HG03520 (cell line): ENCODE measurements around the gene C3orf20.
"Not testable (repeated sequence)": the region's sequence is repeated elsewhere in the genome, so short reads cannot be mapped to it uniquely, and the experiment has no call there.

Source experiments
- ATAC-seq: cut with Tn5 transposase; IDR thresholded peaks from one replicate; pipeline ENCODE4 v1.9.1; 2021; ENCODE audit warnings: mild to moderate bottlenecking, moderate library complexity; ENCODE audit not compliant: unreplicated experiment

C3orf20 gene

DNA sequence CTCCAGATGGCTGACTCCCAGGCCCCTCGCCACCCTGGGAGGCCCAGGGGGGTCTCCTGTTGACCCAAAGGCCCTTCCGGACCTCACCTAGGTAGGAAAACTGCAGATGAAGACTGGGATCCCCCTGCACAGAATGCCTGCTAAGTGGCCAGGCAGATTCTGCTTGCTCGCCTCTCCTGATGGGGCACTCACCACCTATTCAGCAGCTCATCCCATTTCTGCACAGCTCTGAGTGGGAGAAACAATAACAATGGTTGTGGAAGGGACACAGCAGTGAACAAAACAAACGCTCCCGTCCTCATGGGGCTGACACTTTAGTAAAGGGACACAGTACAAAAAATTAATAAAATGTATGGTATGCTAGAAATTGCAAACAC, 118.9 kb downstream of the C3orf20 start:
- no peak for ATAC-seq

DNA sequence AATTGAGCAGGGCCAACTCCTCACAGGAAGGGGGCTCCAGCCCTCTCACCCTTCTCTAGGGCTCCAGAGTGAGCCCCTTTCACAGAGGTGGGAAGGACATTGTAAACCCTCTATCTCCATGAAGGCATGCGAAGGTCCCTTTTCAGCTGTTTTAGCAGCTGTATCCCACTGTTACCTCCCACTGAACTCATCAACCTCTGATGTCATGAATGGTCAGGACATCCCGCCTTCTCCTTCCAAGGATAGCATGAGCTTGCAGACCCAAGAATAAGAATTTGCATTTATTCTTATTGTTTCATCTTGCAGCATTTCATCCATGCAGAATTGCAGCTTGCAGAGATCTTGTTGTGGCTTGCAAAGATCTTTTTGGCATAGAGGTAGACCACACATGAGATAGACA, 119.5 kb downstream of the C3orf20 start:
- ATAC-seq, result no peak

DNA sequence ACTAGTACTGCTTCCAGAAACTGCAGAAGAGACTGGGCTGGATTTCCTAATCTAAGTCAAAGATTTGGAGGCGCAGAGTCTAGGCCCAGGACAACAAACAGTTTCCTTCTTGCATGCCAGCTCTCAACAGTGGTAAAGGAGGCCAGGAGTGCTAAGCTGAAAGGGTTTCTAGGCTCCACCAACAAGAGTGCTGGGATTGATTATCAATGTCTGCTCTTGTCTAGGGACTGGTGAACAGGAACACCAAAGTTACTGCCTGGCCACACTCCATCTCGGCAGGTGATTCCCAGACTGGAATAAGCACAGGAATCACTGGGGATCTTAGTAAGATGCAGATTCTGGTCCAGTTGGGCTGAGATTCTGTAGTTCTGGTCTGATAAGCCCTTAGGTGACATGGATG, 121.1 kb downstream of the C3orf20 start:
- no peak for ATAC-seq

- ATAC-seq, result no peak
These were observed 121.6 kb downstream of the C3orf20 start for GRCh38 chr3:14796403-14797077.

DNA sequence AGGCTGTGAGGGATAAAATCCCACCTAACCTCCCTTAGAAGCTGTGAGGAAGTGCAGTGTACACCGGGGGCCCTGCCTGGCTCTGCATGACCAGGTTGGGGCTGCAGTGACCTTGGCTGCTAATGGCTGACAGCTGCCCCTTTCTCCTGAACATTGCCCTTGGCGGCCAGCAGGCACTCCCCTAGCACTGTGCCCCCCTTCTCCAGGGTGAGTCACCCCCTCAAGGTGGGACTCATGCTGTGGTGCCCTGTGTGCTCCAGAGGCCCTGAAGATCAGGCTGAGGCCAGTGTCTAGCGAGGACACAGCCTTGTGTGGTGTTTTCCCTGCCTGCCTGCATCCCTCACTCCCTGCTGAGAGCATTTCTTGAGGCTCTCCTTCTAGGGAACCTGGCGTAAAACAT, 122.8 kb downstream of the C3orf20 start:
- no peak for ATAC-seq

DNA sequence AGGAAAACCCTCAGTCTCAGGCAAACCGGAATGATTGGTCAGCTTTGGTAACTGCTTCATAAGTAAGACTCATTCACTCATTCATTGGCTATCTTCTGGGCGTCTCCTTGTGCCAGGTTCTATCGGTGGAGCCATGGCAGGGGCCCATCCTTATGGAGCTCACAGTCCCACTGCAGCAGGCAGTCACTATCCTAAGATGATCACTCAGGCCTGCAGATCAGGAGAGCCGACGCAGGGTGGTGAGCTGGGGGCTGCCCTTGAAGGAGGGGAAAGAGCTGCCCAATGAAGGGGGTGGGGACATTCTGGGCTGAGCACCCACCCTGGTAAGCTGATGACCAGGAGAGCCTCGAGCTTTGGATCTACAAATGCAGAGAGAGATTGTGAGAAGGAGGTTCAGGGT, 123.3 kb downstream of the C3orf20 start:
- ATAC-seq, result no peak

DNA sequence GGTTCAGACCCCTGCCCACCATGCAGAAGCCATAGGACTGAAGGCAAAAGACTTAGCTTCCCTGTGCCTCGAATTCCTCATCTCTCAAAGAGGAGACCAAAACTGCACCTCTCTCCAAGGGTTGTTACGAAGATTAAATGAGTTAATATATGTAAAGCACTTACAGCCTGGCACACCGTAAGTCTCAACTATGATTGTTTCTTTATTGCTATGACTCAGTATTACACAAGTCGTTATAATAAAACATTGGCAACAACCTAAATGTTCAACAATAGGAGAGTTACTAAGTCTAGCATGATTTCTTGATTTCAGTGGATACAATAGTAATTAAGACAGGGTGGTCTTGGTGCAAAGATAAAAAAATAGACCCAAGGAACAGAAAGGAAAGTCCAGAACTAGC, 124.2 kb downstream of the C3orf20 start:
- no peak for ATAC-seq

- no peak for ATAC-seq
These were observed 126.1 kb downstream of the C3orf20 start for GRCh38 chr3:14801031-14801430.

DNA sequence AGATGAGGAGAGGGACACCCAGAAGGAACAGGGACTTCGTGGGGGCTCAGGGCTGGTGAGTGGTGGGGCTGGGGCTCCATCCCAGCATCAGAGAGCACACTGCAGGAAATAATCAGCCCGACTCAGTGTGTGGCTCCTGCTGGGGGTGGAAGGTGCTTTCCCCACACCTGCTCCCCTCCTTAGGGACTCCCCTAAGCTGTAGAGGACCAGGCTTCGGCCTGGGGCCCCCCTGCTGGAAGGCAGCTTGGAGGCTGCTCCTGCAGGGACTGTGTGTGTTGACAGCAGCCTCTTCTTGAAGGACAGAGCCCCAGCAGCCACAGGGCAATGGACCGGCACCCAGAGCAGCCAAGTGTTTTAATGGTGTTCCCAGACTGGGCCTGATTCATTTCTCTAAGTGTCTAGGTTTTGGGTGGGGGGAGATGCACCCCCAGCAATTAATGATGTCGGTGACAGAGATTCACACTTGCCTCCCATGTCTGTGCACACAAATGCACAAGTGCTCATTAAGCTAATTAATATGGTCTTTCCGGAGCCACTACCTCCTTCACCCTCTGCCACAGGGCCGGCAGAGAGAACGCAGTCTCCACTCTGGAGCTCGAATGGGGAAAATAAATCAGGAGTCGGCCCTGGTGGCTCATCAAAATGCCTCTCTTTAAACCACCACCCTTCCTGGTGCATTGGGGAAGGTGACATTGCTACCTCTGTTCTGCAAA, 126.9 kb downstream of the C3orf20 start:
- ATAC-seq, result no peak

DNA sequence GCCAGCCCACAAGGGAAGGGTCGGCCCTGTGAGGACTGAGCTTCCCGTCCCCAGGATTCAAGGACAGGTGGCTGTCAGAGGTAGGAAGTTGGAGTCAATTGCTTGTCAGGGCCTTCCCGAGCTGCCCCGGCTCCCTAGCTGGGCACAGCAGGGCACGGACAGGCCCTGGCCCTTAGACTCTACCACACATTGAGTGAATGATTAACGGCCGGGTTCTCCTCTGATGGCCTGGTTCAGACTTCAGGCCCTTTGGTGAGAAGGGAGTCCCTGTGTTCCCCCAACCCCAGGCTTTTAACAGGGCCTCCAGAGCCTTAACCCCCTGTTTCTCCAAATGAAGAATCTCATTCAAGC, 127.4 kb downstream of the C3orf20 start:
- no peak for ATAC-seq

- ATAC-seq, result no peak
These were observed 128.4 kb downstream of the C3orf20 start for GRCh38 chr3:14803101-14803980.

- no peak for ATAC-seq
These were observed 129.3 kb downstream of the C3orf20 start for GRCh38 chr3:14803981-14804834.

DNA sequence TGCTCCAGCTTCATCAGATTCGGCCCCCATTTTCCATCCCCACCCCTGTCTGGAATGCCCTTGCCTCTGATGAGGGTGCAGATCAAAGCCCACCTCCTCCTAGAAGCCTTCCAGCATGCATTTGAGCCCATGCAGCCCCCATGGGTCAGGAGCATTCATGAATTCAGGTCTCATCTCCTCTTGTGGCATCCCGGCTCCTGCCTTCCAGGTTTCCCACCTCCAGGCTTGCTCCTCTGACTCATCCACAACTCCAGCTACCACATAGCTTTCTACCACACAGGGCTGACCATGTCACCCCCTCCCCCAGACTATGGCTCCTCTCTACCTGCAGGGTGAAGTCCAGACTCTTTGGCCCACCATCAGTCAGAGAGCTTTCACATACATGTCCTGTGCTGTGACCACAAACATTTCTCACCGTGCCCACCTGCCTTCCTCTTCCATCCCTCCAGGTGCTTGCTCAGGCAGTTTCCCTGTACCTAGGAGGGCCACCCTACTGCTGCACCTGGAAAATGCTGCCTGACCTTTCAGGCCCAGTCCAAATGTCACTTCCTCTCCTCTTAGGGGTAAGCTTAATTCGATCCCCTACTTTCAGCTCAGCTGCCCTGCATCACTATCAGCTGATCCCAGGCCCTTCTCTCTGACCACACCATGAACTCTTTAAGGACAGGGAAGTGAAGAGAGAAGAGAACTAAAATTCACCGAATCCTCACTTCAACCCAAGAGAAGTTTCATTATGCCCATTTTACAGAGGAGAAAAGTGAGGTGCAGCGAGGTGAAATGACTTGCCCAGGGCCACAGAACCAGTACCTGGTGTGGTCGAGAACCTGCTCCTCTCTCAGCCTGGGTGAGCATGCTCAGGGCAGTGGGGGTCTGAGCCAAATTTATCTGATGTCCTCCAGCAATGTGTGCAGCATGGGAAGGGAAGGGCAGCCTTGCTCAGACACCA, 130.2 kb downstream of the C3orf20 start:
- no peak for ATAC-seq

DNA sequence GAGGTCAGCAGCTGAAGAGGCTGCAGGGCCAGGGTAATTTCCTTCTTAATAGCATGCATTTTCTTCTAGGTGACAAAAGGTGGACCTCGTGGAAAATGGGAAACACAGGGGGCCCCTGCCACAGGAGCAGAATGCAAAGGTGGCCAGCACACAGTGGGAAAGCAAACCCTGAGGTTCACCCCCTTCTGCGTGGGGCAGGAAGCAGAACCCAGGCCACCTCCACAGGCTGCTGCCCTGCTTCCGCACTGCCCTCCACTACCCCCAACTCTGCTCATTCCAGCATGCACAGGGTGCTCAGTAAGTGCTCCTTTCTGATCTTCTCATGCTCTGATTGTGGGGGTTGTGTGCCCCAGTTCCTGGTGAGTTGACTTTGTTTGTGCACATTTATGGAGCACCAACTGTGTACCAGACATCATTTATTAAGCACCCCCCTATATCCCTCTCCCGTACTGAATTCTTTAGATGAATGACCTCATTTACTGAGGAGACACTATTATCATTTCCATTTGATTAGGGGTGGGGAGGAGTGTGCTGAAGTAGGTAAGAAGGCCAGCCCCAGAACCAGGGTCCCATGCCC, 131.1 kb downstream of the C3orf20 start:
- no peak for ATAC-seq

- no peak for ATAC-seq
These were observed 131.8 kb downstream of the C3orf20 start for GRCh38 chr3:14806641-14807263.

GRCh38 chr3:14808025-14808424, 133.1 kb downstream of the C3orf20 start:
- ATAC-seq, result no peak

DNA sequence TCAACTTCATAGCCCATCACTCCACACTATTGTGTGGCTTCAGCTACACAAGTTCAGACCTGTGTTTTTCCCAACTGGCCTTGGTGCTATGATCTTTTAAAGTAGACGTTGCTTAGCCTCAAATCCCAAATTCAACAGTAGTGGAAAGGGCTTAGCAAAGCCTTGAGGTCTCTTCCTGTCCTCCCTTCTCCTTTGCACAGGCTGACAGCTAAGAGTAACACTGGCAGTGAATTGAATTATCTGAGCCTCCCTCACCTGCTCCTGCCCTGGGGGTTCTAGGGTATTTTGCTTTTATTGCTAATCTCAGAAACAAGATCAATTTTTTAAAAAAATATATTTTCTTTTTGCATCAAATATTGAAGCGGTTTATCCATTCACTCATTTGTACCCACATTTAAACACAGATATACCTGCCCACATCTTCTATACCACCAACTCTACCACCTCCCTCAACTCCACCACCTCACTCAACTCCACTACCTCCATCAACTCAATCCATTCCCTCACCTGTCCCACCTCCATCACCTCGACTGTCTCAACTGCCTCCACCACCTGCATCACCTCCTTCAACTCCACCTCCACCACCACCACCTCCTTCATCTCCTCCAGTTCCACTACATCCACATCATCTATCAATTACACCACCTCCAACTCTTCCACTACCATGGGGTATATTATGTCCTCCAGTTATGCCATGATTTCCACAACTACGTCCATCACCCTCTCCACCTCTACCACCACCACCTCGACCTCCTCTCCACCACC, 133.7 kb downstream of the C3orf20 start:
- ATAC-seq, result no peak

GRCh38 chr3:14809611-14810010, 134.7 kb downstream of the C3orf20 start:
- not testable (repeated sequence) for ATAC-seq
